GDM1 (cell line): Measurements from ENCODE around the gene MYOG.

Experiments used
- DNase-seq: peaks from one replicate; lab custom pipeline; 2025; lab: John Stamatoyannopoulos, UW

MYOG gene

GRCh38 chr1:203090421-203091198, 4.8 kb upstream of the MYOG start:
- DNase-seq = no peak

- DNase-seq = no peak
These were observed 3.8 kb upstream of the MYOG start for GRCh38 chr1:203089651-203090045.

- no peak for DNase-seq
These were observed 3.3 kb upstream of the MYOG start for GRCh38 chr1:203089001-203089650.

GRCh38 chr1:203088441-203088840, 2.6 kb upstream of the MYOG start:
- DNase-seq = no peak

GRCh38 chr1:203086992-203087763, 1.4 kb upstream of the MYOG start:
- DNase-seq = no peak

- no peak for DNase-seq
These were observed 954 bp downstream of the MYOG start for GRCh38 chr1:203084588-203085527.

GRCh38 chr1:203083463-203083921, 2.3 kb downstream of the MYOG start:
- no peak for DNase-seq

- no peak for DNase-seq
These were observed 3.0 kb downstream of the MYOG start for GRCh38 chr1:203082571-203083462.

- DNase-seq = no peak
These were observed 3.6 kb downstream of the MYOG start for GRCh38 chr1:203082231-203082505.

GRCh38 chr1:203081465-203082230, 4.2 kb downstream of the MYOG start:
- DNase-seq = no peak

- no peak for DNase-seq
These were observed 5.4 kb downstream of the MYOG start for GRCh38 chr1:203080456-203080855.

- DNase-seq = no peak
These were observed 7.3 kb downstream of the MYOG start for GRCh38 chr1:203078478-203078877.

GRCh38 chr1:203077956-203078355, 7.9 kb downstream of the MYOG start:
- no peak for DNase-seq

GRCh38 chr1:203077367-203077766, 8.4 kb downstream of the MYOG start:
- no peak for DNase-seq

- no peak for DNase-seq
These were observed 9.7 kb downstream of the MYOG start for GRCh38 chr1:203076031-203076511.

- DNase-seq = no peak
These were observed 10.4 kb downstream of the MYOG start for GRCh38 chr1:203075236-203076030.

- no peak for DNase-seq
These were observed 11.2 kb downstream of the MYOG start for GRCh38 chr1:203074610-203075009.

- no peak for DNase-seq
These were observed 12.3 kb downstream of the MYOG start for GRCh38 chr1:203073469-203073868.

- DNase-seq = no peak
These were observed 12.9 kb downstream of the MYOG start for GRCh38 chr1:203072911-203073310.
